Activated CD8-positive, alpha-beta memory T cell treated with anti-CD3 and anti-CD28 coated beads, Interleukin-2, amount 50 U/mL, for 24 hours (primary cell): ENCODE results near the gene CAMK4.

ENCODE experiments used
- DNase-seq: peaks from one replicate; pipeline ENCODE4 v3.0.0-alpha.2; 2020; ENCODE audit errors: extremely low read depth

The CAMK4 gene

DNA sequence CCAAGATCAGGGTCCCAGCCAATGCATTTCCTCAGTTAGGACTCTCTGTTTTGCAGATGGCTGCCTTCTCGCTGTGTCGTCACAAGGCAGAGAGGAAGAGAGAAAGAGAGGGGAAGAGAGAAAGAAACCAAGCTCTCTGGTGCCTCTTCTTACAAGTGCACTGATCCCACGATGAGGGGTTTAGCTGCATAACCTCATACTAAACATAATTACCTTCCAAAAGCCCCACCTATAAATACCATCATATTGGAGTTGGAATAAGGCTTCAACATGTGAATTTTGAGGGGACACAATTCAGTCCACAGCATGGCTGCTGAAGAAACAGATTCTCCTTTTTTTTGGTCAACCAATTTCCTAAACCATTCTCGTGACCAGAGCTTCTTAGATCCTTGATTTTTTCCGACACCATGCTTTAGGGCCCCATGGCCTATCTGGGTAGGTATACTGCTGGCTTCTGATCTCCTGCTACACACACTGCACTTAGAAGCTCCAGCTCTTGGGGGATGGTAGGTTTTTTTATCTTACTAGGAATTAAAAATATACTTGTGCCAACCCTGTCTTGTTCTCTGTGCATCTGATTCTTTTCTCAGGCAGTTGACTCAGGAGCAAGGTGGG is 5.1 kb downstream of the CAMK4 start:
- no peak for DNase-seq

GRCh38 chr5:111229871-111230810 is 6.0 kb downstream of the CAMK4 start:
- DNase-seq = no peak

GRCh38 chr5:111231119-111231518 is 6.9 kb downstream of the CAMK4 start:
- DNase-seq = no peak

DNA sequence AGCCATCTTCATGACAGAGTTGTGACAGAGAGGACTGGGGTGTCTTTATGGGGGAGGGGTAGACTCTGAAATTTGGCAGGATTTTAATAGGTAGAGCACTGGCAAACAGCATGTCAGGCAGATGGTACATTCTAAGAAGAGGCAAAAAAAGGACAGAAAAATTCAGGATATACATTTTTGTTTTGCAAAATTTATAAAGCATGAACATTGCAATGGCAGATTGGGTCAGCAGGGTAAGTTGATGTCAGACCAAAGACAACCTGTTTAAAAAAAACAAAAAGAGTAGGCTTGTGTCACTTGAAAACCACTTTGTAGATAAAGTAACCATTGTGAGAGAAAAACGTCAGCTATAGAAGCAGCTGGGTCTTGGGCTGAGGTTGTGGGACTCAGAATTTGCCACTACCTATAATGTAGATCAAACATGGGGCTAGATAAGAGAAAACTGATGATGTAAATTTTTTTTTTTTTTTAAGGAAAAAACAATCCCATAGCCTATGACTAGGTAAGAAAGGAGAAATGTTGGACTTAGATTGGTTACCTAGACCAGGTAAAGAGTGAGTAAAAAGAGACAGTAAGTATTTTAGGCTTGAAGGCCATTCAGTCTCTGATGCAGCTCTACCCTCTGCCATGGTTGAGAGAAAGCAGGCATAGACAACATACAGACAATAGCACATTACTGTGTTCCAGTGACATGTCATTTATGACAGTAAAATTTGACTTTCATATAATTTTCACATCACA is 8.3 kb downstream of the CAMK4 start:
- DNase-seq = no peak

GRCh38 chr5:111233052-111233374 is 8.8 kb downstream of the CAMK4 start:
- DNase-seq = no peak

DNA sequence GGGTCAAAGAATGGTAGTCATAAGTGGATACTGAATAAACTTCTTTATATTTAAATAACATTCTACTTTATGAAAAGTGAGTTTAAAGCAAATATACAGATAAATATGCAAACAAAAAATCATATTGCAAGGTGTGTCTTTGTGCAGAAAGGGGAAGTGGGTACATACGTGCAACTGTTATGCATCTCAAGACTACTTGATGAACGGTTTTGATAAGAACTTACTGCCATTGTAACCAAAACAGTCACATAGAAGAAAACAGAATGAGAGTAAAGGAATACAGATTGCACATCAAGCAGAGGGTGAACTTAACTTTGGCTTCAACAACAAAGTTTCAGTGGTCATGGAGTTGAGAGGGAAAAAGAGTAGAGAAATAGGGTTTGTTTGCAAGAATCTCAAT is 9.9 kb downstream of the CAMK4 start:
- DNase-seq = no peak

DNA sequence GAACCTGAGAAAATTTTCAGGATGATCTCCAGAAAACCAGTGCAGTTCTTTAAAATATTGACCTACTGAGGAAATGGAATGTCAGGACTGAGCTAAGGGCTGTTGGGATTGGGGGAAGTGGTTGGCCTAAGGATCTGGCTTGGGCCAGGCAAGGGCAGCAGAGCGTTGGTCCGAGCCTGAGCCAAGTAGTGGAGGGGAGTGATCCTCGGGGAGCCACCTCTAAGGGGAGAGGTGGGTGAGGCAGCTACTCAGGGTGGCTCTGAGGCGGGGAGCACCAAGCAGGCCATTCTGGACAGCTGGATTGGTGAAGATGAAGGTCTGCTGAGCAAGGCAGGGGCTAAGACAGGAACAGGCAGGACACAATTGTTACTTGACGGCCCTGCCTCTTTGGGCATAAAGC is 11.5 kb downstream of the CAMK4 start:
- no peak for DNase-seq

DNA sequence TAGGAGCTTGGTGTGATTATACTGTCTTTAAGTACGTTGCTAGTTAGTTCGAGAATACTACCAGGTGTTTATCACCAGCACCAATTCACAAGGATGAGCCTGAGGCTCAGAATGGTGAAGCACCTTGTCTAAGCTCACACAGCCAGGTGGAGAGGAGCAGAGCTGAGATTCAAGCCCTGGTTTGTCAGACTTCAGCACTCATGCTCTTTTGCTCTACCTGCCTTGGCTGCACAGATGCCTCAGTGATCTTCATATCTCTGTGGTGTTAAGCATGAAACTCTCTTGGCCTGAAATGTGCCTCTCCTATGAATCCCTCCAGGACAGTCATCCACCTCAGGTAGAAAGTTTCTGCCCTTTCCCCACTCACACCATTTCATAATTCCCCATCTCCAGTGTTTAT is 12.2 kb downstream of the CAMK4 start:
- no peak for DNase-seq

GRCh38 chr5:111236995-111237394 is 12.8 kb downstream of the CAMK4 start:
- no peak for DNase-seq

GRCh38 chr5:111237470-111237869 is 13.3 kb downstream of the CAMK4 start:
- no peak for DNase-seq

- no peak for DNase-seq
These were observed 14.4 kb downstream of the CAMK4 start for GRCh38 chr5:111238431-111239225.

DNA sequence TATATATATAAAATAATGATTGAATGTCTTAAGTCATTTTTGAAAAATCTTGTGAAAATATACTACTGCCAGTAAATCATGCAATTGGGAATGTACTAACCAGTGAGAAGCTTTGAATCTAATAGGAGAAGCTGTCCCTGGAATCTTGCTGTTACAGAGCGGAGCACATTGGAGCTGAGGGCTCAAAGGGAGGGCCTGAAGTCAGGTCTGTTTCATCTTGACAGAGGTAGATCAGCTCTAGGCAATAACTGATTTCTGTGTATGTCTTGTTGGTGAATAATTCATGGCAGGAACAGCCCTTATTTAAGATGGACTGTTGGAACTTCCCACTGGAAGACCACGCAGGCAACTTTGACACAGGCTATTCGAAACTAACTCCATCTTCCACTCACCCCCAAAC is 17.5 kb downstream of the CAMK4 start:
- no peak for DNase-seq

DNA sequence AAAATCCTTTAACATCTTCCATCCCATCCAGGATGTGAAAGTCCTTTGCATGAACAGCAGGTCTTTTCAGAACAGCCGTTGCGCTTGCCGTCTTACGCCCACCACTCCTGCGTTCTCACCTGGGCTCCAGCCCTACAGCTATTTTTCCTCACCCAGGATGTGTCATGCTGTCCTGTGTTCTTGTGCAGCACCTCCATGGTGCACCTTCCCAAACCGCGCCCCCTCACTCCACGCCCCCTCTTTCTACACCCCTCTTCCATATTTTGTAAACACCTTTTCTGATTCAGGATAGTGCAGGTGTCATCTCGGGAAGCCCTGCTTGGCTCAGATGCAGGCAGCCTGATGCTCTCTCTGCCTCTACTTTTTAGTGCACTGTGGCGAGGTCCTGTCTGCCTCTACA is 18.4 kb downstream of the CAMK4 start:
- DNase-seq = no peak

DNA sequence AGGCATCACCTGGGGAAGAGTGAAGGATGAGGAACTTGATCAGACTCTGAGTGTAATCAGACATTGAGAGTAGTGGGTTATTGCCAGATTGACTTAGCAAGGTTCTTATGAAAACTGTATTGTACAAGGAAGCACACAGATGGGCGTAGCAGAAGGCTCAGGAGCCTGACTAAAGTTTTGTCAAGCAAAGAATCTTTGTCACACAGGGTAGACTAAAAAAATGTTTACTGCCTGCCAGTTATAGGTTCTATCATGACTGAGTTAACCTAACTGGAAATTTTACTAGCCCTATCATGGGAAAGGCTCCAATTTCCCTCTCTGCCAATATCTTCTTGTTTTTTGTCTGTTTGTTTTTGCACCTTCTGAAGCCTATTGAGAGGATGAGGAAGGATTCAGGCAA is 19.1 kb downstream of the CAMK4 start:
- DNase-seq = no peak

DNA sequence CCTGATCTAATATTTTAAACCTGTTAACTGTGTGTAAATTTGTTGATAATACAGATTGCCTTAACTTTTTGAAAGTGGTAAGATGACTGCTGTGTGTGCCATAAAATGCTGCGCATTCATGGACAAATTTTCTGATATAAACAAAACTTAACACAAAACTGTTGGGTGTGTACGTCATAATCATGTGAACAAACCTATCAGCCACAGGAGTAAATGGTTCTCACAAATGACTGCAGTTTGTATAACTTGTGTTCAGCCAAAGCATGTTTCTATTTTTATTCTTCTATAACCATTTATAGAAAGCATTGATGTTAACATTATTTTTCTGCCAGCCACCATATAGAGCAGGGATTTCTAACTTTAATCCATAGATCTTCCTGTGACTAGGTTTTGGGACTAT is 21.5 kb downstream of the CAMK4 start:
- no peak for DNase-seq

- DNase-seq = no peak
These were observed 22.3 kb downstream of the CAMK4 start for GRCh38 chr5:111246459-111246858.

DNA sequence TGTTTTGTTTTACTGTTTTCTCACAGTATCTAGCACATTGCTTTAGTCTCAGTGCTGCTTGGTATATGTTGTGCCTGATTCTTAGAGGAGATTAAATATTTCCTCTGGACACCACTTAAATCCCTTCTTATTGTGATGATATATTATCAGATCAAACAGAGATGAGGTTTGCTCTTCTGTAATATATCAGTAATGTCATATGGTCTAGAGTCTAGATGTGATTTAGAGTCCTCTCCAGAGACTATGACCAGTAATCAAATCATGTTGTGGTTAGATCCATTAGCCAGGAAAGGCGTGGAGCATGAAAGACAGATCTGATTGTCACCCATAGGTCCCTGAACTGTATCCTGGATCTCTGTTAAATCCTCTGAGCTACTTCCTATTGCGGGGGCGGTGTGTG is 24.4 kb downstream of the CAMK4 start:
- DNase-seq = no peak

DNA sequence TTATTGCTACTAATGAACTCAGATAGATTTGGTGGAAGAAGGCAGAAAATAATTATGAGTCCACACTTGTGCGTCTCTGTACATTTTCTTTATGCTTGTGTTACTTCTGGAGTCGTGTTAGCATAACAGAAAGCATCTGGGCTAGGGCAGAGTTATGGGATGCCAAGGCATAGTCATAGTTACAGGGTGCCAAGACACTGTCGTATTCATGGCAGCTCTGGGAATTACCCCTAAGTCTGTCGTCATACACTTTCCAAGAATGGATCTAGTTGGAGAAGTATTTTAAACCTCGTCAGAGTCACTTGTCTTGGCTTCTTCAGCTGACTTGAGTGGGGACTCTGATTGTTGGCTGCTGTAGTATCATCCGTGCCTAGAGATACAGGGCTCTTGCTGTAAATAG is 27.7 kb downstream of the CAMK4 start:
- DNase-seq = no peak

DNA sequence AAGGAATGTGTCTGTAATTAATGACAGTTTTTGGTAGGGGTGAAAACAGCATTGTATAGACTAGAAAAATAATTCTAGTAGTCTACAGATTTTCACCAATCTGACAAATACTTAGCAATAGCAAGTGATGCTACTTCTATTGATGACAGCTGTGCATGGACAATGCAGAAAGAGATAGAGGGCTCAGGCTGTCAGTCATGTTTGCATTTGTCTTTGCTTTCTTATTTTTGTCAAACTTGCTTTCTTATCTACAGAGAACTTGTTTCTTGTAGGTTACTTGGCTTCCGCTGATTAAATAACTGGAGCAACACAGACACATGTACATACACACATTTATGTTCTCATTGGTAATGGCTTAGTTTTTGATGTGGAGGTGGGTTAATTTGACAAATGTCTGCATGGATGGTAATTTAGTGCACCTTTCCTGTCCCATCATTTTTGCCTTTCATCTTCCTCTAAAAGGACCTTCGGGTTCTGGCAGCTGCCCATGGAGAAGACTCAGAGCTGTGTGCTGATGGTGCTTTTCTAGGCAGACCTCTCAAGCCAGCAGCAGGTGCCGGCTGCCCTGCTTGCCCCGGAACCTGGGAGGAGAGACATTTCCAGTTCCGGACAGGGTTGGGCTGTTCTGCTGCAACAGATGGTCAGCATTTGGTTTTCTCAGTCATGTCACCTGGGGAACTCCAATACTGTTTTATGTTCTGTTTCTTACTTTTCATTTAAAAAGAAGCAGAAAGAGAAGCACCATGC is 28.8 kb downstream of the CAMK4 start:
- no peak for DNase-seq

GRCh38 chr5:111254613-111255012 is 30.4 kb downstream of the CAMK4 start:
- DNase-seq = peak; percentile 57

- no peak for DNase-seq
These were observed 31.0 kb downstream of the CAMK4 start for GRCh38 chr5:111255169-111255568.
